Tibial nerve (tissue), 4 donors: ENCODE results near the gene ECT2. TPM values are rescaled to one million over a fixed set of nuclear protein-coding genes. Genes with fewer than 3 reads are reported as not detected.
A peak's percentile ranks its signal among the peaks of the same experiment; 100 is the strongest.

Experiments used
- DNase-seq, 2 donors: peaks; one replicate each; pipeline ENCODE4 v3.0.0-alpha.2; 2019; ENCODE audit warnings: low spot score in 2 of 2
- H3K27ac ChIP-seq, 4 donors: fragments of 200-600 bp; sonication (generic) in 3 of 4; one replicate each; pipeline ENCODE4 v1.5.1; 2017 to 2019; ENCODE audit warnings: mild to moderate bottlenecking in 1 of 4
- H3K27me3 ChIP-seq, 2 donors: fragments of 200-600 bp; sonication (generic) in 1 of 2; one replicate each; pipeline versions ENCODE4 v1.5.1 to v1.6.0; 2017 to 2019
- H3K36me3 ChIP-seq, 3 donors: fragments of 200-600 bp; sonication (generic); one replicate each; pipeline ENCODE4 v1.5.1; 2018 to 2019
- H3K4me1 ChIP-seq, 4 donors: fragments of 200-600 bp; sonication (generic) in 3 of 4; one replicate each; pipeline ENCODE4 v1.5.1; 2017 to 2019
- H3K4me3 ChIP-seq, 4 donors: fragments of 200-600 bp; sonication (generic) in 3 of 4; one replicate each; pipeline ENCODE4 v1.5.1; 2017 to 2019; ENCODE audit warnings: mild to moderate bottlenecking in 1 of 4, moderate library complexity in 1 of 4
- H3K9me3 ChIP-seq, 4 donors: fragments of 200-600 bp; sonication (generic) in 3 of 4; one replicate each; pipeline ENCODE4 v1.5.1; 2017 to 2019
- CTCF ChIP-seq, 5 experiments: fragments of 200-600 bp in 3 of 5; fragments of 450-650 bp in 2 of 5; sonication (generic) in 3 of 5; IDR thresholded peaks; one replicate each; pipeline ENCODE4 v1.5.1; 2016 to 2019; ENCODE audit warnings: antibody characterized with exemption in 5 of 5, mild to moderate bottlenecking in 3 of 5, moderate library complexity in 2 of 5
- EP300 ChIP-seq, 2 donors: sonication (generic); formaldehyde crosslinking; IDR thresholded peaks; one replicate each; pipeline ENCODE4 v1.6.1; 2017; ENCODE audit warnings: antibody characterized with exemption in 2 of 2, mild to moderate bottlenecking in 1 of 2
- POLR2A ChIP-seq, 2 donors: fragments of 450-650 bp; IDR thresholded peaks; one replicate each; pipeline ENCODE4 v1.6.1; 2017; ENCODE audit warnings: antibody characterized with exemption in 2 of 2, mild to moderate bottlenecking in 2 of 2, moderate library complexity in 2 of 2
- WGBS, 2 donors: methylation state at CpG; one replicate each; pipeline ENCODE4 v1.1.5; 2018; 5-methylcytosine and 5-hydroxymethylcytosine counted together
- total RNA-seq, 4 donors: library from RNA; depleted of rRNA; stranded (reverse); fragments of >200 nt; gene quantifications; one replicate each; pipeline ENCODE4 v1.1.0, GENCODE V29; 2016

ECT2 gene
- total RNA-seq, 4 donors from 2014 or later, result 3.1 to 9.0 (median 7.0) TPM

GRCh38 chr3:172804323-172804722, 53.8 kb downstream of the ECT2 start:
- DNase-seq, result no peak
- Histone ChIP-seq H3K36me3 (no peaks in the 10 kb centered on the region), H3K4me1 (no peaks in the 10 kb centered on the region), H3K27ac (no peak overlapping the region), H3K27me3 (no peaks in the 10 kb centered on the region), H3K4me3 (no peak overlapping the region), H3K9me3 (no peaks in the 10 kb centered on the region)
- 89 to 92% methylated on average over 1 of the region's 1 CpG for WGBS, 2 donors
- TF ChIP-seq EP300 (IDR thresholded peaks at IDR 0.05) (no peak), POLR2A (IDR thresholded peaks at IDR 0.05) (no peak), CTCF (IDR thresholded peaks at IDR 0.05) (no peak)

- no peaks in the 10 kb centered on the region for H3K36me3 ChIP-seq
- 43% methylated on average over 4 of the region's 4 CpGs for WGBS, 2 donors
- no peak overlapping the region for H3K27ac ChIP-seq
- TF ChIP-seq EP300 (IDR thresholded peaks at IDR 0.05), result no peak
- TF ChIP-seq CTCF (IDR thresholded peaks at IDR 0.05), result peak; percentile 21 to 41 (median 26)
- TF ChIP-seq POLR2A (IDR thresholded peaks at IDR 0.05), result no peak
- no peak overlapping the region for H3K4me3 ChIP-seq
- H3K9me3 ChIP-seq, result no peaks in the 10 kb centered on the region
- no peaks in the 10 kb centered on the region for H3K27me3 ChIP-seq
- DNase-seq, result no peak
- no peaks in the 10 kb centered on the region for H3K4me1 ChIP-seq
Observed at GRCh38 chr3:172808969-172809546, 58.5 kb downstream of the ECT2 start.

- WGBS, 2 donors, result 90 to 93% methylated on average over 4 of the region's 4 CpGs
- Histone ChIP-seq H3K9me3 (no peaks in the 10 kb centered on the region), H3K4me1 (no peaks in the 10 kb centered on the region), H3K36me3 (no peaks in the 10 kb centered on the region), H3K27ac (no peak overlapping the region), H3K4me3 (no peak overlapping the region), H3K27me3 (no peaks in the 10 kb centered on the region)
- TF ChIP-seq CTCF (IDR thresholded peaks at IDR 0.05) (no peak), EP300 (IDR thresholded peaks at IDR 0.05) (no peak), POLR2A (IDR thresholded peaks at IDR 0.05) (no peak)
- no peak for DNase-seq
Observed at GRCh38 chr3:172811099-172811498, 60.6 kb downstream of the ECT2 start.

- DNase-seq, result no peak
- H3K4me3 ChIP-seq, result no peak overlapping the region
- no peak overlapping the region for H3K27ac ChIP-seq
- H3K4me1 ChIP-seq, result no peaks in the 10 kb centered on the region
- H3K27me3 ChIP-seq, result no peaks in the 10 kb centered on the region
- TF ChIP-seq CTCF (IDR thresholded peaks at IDR 0.05) (no peak), POLR2A (IDR thresholded peaks at IDR 0.05) (no peak), EP300 (IDR thresholded peaks at IDR 0.05) (no peak)
- no peaks in the 10 kb centered on the region for H3K36me3 ChIP-seq
- H3K9me3 ChIP-seq, result no peaks in the 10 kb centered on the region
- WGBS, 2 donors, result 95 to 98% methylated on average over 3 of the region's 3 CpGs
Observed at GRCh38 chr3:172813462-172813861, 62.9 kb downstream of the ECT2 start.

- WGBS, 2 donors, result 53 to 66% methylated on average over 1 of the region's 1 CpG
- TF ChIP-seq CTCF (IDR thresholded peaks at IDR 0.05), result no peak
- TF ChIP-seq POLR2A (IDR thresholded peaks at IDR 0.05), result no peak
- TF ChIP-seq EP300 (IDR thresholded peaks at IDR 0.05), result no peak
- H3K27me3 ChIP-seq, result no peaks in the 10 kb centered on the region
Observed at GRCh38 chr3:172814738-172815137, 64.2 kb downstream of the ECT2 start.

More at GRCh38 chr3:172814738-172815137, 64.2 kb downstream of the ECT2 start:
- no peak overlapping the region for H3K4me3 ChIP-seq
- no peaks in the 10 kb centered on the region for H3K9me3 ChIP-seq
- no peak for DNase-seq
- H3K4me1 ChIP-seq, result no peaks in the 10 kb centered on the region
- no peaks in the 10 kb centered on the region for H3K36me3 ChIP-seq
- H3K27ac ChIP-seq, result no peak overlapping the region
